Breast epithelium (tissue), 3 donors: ENCODE data around the gene GUCY2F.
A peak's percentile ranks its signal among the peaks of the same experiment; 100 is the strongest.

Source experiments
- POLR2A ChIP-seq: fragments of 450-650 bp; IDR thresholded peaks from one replicate; pipeline ENCODE4 v1.6.1; 2016; ENCODE audit warnings: antibody characterized with exemption, mild to moderate bottlenecking, moderate library complexity
- TF ChIP-seq, protein P1 (sequence below), 3 donors: fragments of 450-650 bp; IDR thresholded peaks; one replicate each; pipeline ENCODE4 v1.5.1; 2016 to 2017; ENCODE audit warnings: antibody characterized with exemption in 3 of 3, mild to moderate bottlenecking in 3 of 3, moderate library complexity in 3 of 3

DNA sequence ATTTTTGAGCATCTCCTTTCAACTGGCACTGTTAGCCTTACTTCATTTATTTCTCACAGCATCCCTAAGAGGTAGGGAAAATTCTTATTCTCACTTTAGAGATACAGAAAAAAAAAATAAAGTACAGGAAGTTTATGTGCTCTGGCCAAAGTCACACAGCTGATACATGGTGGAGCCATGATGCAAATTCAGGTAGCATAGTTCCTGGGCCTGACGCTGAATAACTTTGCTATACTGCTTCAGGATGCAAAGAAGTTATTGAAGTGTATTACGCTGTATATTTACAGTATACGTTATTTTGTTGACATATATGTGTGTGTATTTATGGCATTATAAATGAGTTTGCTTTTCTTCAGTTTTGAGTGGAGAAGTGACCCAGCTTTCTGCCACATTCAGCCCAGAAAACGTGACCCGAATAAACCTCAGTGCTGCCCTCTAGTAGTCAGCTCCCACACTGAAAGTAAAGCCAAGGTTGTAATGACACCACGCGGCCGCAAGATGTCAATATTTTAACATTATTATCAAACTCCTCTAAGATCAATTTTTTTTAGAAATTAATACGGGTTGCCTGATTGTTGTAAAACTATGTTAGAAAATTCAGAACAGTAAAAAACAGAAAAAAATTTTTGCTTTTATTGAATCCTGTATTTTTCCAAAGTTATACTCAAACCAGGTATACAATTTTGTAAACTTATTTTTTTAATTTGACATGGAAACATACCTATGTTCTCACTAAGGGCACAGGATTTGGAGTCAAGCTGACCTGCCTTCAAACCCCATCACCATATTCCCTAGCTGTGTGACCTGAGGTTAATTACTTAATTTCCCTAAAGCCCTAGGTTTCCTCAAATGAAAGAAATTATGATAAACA is 3.8 kb upstream of the GUCY2F start:
- TF ChIP-seq, protein P1, sequence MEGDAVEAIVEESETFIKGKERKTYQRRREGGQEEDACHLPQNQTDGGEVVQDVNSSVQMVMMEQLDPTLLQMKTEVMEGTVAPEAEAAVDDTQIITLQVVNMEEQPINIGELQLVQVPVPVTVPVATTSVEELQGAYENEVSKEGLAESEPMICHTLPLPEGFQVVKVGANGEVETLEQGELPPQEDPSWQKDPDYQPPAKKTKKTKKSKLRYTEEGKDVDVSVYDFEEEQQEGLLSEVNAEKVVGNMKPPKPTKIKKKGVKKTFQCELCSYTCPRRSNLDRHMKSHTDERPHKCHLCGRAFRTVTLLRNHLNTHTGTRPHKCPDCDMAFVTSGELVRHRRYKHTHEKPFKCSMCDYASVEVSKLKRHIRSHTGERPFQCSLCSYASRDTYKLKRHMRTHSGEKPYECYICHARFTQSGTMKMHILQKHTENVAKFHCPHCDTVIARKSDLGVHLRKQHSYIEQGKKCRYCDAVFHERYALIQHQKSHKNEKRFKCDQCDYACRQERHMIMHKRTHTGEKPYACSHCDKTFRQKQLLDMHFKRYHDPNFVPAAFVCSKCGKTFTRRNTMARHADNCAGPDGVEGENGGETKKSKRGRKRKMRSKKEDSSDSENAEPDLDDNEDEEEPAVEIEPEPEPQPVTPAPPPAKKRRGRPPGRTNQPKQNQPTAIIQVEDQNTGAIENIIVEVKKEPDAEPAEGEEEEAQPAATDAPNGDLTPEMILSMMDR (IDR thresholded peaks at IDR 0.05): peak; percentile 85 to 97 (median 96)
- no peak for TF ChIP-seq POLR2A
